ENCODE data around the gene MDM2.

Gene MDM2

DNA sequence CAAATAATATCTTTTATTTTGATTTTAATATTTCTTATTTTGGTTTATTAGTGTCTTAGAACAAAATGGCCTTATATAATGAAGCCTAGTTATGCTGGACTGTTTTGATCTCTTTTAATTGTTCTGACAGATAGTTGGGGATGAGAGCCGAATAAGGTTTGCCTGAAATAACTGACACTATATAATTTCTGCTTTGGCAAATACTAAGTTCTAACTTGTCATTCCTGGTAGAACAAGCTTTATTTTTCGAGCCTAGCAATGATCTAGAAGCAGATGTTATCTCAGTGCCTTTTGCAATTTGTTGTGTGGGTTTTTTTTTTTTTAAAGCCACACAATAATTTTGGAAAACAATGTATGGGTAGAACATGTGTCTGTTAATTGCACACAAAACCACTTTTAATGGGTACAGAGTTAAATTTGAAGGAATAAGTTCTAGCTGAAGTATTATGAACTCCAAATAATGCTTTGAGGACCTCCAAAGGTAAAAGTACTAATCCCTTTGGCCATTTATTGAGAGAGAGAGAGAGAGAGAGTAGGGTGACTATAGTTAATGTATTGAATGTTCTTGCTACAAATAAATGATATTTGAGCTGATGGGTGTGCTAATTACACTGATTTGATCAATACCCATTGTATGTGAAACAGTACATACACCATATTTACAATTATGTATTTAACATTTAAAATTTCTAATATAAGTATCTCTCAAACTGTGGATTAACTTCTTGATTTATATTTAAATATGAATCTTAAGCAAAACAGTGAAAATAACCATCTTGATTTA, 35.0 kb downstream of the MDM2 start:
- Histone ChIP-seq H2AFZ (ENCODE audit: low read depth, low read length) (no peak overlapping the region), H3K79me2 (ENCODE audit: low read length) (peaks cover 22% of the 10 kb centered on the region), H3K27me3 (ENCODE audit: low read depth, low read length) (no peaks in the 10 kb centered on the region), H3K4me1 (ENCODE audit: low read length) (no peaks in the 10 kb centered on the region), H4K20me1 (ENCODE audit: insufficient read depth, low read length) (peaks cover 29% of the 10 kb centered on the region), H3K4me2 (ENCODE audit: low read length) (no peak overlapping the region), H3K36me3 (replicated peaks; ENCODE audit: low read depth, low read length) (peaks cover 56% of the 10 kb centered on the region), H3K9me3 (ENCODE audit: insufficient read depth, low read length) (no peaks in the 10 kb centered on the region), H3K4me3 (ENCODE audit: low read length) (no peak overlapping the region), H3K9ac (ENCODE audit: low read length) (no peak overlapping the region), H3K27ac (ENCODE audit: low read length) (no peak overlapping the region)
- TF ChIP-seq EZH2phosphoT487 (IDR thresholded peaks at IDR 0.05; ENCODE audit: low read depth) = no peak
- TF ChIP-seq, protein P1, sequence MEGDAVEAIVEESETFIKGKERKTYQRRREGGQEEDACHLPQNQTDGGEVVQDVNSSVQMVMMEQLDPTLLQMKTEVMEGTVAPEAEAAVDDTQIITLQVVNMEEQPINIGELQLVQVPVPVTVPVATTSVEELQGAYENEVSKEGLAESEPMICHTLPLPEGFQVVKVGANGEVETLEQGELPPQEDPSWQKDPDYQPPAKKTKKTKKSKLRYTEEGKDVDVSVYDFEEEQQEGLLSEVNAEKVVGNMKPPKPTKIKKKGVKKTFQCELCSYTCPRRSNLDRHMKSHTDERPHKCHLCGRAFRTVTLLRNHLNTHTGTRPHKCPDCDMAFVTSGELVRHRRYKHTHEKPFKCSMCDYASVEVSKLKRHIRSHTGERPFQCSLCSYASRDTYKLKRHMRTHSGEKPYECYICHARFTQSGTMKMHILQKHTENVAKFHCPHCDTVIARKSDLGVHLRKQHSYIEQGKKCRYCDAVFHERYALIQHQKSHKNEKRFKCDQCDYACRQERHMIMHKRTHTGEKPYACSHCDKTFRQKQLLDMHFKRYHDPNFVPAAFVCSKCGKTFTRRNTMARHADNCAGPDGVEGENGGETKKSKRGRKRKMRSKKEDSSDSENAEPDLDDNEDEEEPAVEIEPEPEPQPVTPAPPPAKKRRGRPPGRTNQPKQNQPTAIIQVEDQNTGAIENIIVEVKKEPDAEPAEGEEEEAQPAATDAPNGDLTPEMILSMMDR (IDR thresholded peaks at IDR 0.05; ENCODE audit: low read depth, low read length) = no peak

DNA sequence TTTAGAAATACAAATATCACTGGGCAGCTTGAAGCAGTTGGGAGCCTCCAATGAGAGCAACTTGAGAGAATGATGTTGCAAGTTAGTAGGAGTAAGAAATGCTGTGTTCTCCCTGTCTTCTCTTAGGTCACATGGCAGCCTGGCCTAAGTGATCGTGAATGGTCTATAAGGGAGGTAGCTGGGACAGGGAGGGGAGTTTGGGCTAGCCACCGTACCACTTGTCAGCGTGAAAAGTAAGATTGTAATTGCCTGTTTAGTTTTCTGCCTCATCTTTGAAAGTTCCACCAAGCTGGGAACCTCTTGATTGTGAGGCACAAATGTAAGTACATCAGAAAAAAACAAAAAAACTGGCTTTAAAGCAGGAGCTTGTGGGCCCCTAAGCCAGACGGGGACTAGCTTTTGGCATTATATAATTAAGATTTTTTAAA, 36.4 kb downstream of the MDM2 start:
- peaks cover 42% of the 10 kb centered on the region for H3K36me3 ChIP-seq (replicated peaks; ENCODE audit: low read depth, low read length)
- no peaks in the 10 kb centered on the region for H3K27me3 ChIP-seq (ENCODE audit: low read depth, low read length)
- H3K4me3 ChIP-seq (ENCODE audit: low read length) = no peak overlapping the region
- no peak overlapping the region for H2AFZ ChIP-seq (ENCODE audit: low read depth, low read length)
- no peak overlapping the region for H3K9ac ChIP-seq (ENCODE audit: low read length)
- H3K79me2 ChIP-seq (ENCODE audit: low read length) = peaks cover 12% of the 10 kb centered on the region; the same call in 1 of the 2 replicates
- no peak overlapping the region for H3K27ac ChIP-seq (ENCODE audit: low read length)
- peaks cover 17% of the 10 kb centered on the region for H4K20me1 ChIP-seq (ENCODE audit: insufficient read depth, low read length)
- no peaks in the 10 kb centered on the region for H3K9me3 ChIP-seq (ENCODE audit: insufficient read depth, low read length)
- no peak for TF ChIP-seq EZH2phosphoT487 (IDR thresholded peaks at IDR 0.05; ENCODE audit: low read depth)
- TF ChIP-seq, protein P1 (IDR thresholded peaks at IDR 0.05; ENCODE audit: low read depth, low read length) = no peak
- H3K4me1 ChIP-seq (ENCODE audit: low read length) = no peaks in the 10 kb centered on the region
- no peak overlapping the region for H3K4me2 ChIP-seq (ENCODE audit: low read length)

DNA sequence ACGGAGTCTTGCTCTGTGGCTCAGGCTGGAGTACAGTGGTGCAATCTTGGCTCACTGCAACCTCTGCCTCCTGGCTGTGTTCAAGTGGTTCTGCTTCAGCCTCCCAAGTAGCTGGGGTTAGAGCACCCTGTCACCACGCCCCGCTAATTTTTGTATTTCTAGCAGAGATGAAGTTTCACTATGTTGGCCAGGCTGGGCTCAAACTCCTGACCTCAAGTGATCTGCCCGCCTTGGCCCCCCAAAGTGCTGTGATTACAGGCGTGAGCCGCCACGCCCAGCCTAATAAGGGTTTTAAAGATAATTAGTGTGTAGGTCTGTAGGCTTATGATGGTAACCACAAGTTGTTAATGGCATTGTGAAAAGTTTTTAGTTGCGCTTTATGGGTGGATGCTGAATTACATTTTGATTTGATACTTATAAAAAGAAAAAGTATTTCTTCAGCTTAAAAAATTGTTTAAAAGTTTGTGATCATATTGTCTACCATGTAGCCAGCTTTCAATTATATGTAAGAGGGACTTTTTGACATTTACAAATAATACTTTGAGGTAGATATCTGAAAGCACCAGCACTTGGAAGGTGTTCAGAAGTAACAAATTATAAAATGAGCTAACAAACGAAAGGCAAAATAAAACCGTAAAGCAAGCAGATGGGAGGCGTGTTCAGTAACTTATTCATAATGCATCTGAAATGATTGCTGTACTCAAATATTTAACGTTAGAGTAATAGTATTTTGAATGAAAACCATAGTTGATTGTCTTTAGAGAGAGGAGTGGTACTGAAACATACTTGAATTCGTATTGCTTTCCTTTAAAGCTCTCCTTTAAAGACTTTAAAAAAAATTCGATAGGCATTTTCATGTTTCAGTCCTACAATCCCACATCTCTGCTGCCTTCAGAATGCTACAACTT, 37.1 kb downstream of the MDM2 start:
- no peaks in the 10 kb centered on the region for H3K27me3 ChIP-seq (ENCODE audit: low read depth, low read length)
- no peak overlapping the region for H3K9ac ChIP-seq (ENCODE audit: low read length)
- no peak overlapping the region for H3K27ac ChIP-seq (ENCODE audit: low read length)
- peaks cover 15% of the 10 kb centered on the region; the same call in 1 of the 2 replicates for H4K20me1 ChIP-seq (ENCODE audit: insufficient read depth, low read length)
- H3K9me3 ChIP-seq (ENCODE audit: insufficient read depth, low read length) = no peaks in the 10 kb centered on the region
- no peaks in the 10 kb centered on the region for H3K4me1 ChIP-seq (ENCODE audit: low read length)
- H3K36me3 ChIP-seq (replicated peaks; ENCODE audit: low read depth, low read length) = peaks cover 36% of the 10 kb centered on the region
- TF ChIP-seq, protein P1 (IDR thresholded peaks at IDR 0.05; ENCODE audit: low read depth, low read length) = no peak
- TF ChIP-seq EZH2phosphoT487 (IDR thresholded peaks at IDR 0.05; ENCODE audit: low read depth) = no peak
- H3K4me2 ChIP-seq (ENCODE audit: low read length) = no peak overlapping the region
- no peak overlapping the region for H3K4me3 ChIP-seq (ENCODE audit: low read length)
- H3K79me2 ChIP-seq (ENCODE audit: low read length) = peaks cover 8% of the 10 kb centered on the region; the same call in 1 of the 2 replicates
- no peak overlapping the region for H2AFZ ChIP-seq (ENCODE audit: low read depth, low read length)

DNA sequence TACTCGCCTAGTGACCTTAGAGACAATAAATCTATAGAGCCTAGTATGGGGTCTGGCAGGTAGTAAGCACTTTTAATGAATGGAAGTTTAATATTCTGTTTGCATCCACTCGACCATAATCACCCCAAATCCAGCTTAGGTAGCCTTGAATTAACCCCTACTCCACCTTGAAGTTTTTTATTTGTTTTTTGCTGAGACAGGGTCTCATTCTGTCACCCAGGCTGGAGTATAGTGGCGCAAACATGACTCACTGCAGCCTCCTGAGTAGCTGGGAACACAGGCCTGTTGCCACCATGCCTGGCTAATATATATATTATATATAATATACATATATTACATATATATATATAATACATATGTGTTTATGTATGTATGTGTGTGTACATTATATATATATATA, 38.8 kb downstream of the MDM2 start:
- Histone ChIP-seq H3K27me3 (ENCODE audit: low read depth, low read length) (no peaks in the 10 kb centered on the region), H3K4me1 (ENCODE audit: low read length) (no peaks in the 10 kb centered on the region), H2AFZ (ENCODE audit: low read depth, low read length) (no peak overlapping the region), H4K20me1 (ENCODE audit: insufficient read depth, low read length) (peaks cover 8% of the 10 kb centered on the region; the same call in 1 of the 2 replicates), H3K9ac (ENCODE audit: low read length) (no peak overlapping the region), H3K9me3 (ENCODE audit: insufficient read depth, low read length) (no peaks in the 10 kb centered on the region), H3K4me2 (ENCODE audit: low read length) (no peak overlapping the region), H3K27ac (ENCODE audit: low read length) (no peak overlapping the region), H3K36me3 (replicated peaks; ENCODE audit: low read depth, low read length) (peaks cover 27% of the 10 kb centered on the region), H3K79me2 (ENCODE audit: low read length) (0 out of 2 replicates have a peak, but pooled peaks cover 3% of the 10 kb centered on the region), H3K4me3 (ENCODE audit: low read length) (no peak overlapping the region)
- TF ChIP-seq EZH2phosphoT487 (IDR thresholded peaks at IDR 0.05; ENCODE audit: low read depth) = no peak
- TF ChIP-seq, protein P1 (IDR thresholded peaks at IDR 0.05; ENCODE audit: low read depth, low read length) = no peak

Data from OCI-LY3 (cell line).